ENCODE results near the gene SVIL. TPM values are rescaled to one million over a fixed set of nuclear protein-coding genes. Genes with fewer than 3 reads are reported as not detected.
"Not testable (repeated sequence)": the region's sequence is repeated elsewhere in the genome, so short reads cannot be mapped to it uniquely, and the experiment has no call there.

Gene SVIL
- total RNA-seq, 2 experiments from 2014 or later: 1.0 to 3.7 TPM

GRCh38 chr10:29624357-29624756 is 10.4 kb downstream of the SVIL start:
- not testable (repeated sequence) for H3K9me3 Mint-ChIP-seq (ENCODE audit: low read depth); H3K4me1 Mint-ChIP-seq; H3K27me3 Mint-ChIP-seq; ATAC-seq; H3K36me3 Mint-ChIP-seq; H3K27ac Mint-ChIP-seq; H3K4me3 Mint-ChIP-seq; DNase-seq
- CTCF ChIA-PET: interaction anchor here (1.5 kb wide), 1 partner anchor 9 kb away, joined by 3 read pairs; no protein-coding TSS in a partner anchor

GRCh38 chr10:29623797-29624196 is 11.0 kb downstream of the SVIL start:
- Mint-ChIP-seq H3K27ac (no peak overlapping the region), H3K4me1 (no peaks in the 10 kb centered on the region), H3K36me3 (no peaks in the 10 kb centered on the region), H3K4me3 (no peak overlapping the region), H3K27me3 (no peaks in the 10 kb centered on the region), H3K9me3 (ENCODE audit: low read depth) (no peaks in the 10 kb centered on the region)
- ATAC-seq: no peak
- CTCF ChIA-PET: interaction anchor here (1.5 kb wide), 1 partner anchor 9 kb away, joined by 3 read pairs; no protein-coding TSS in a partner anchor
- DNase-seq: no peak

- DNase-seq (no peak), ATAC-seq (no peak)
- H3K27ac Mint-ChIP-seq: no peak overlapping the region
- no peak overlapping the region for H3K4me3 Mint-ChIP-seq
- no peaks in the 10 kb centered on the region for H3K9me3 Mint-ChIP-seq (ENCODE audit: low read depth)
- H3K36me3 Mint-ChIP-seq: no peaks in the 10 kb centered on the region
- H3K4me1 Mint-ChIP-seq: no peaks in the 10 kb centered on the region
- CTCF ChIA-PET: no interaction called here
- H3K27me3 Mint-ChIP-seq: no peaks in the 10 kb centered on the region
These were observed 12.3 kb downstream of the SVIL start for GRCh38 chr10:29622382-29622922.

- Mint-ChIP-seq H3K4me3 (no peak overlapping the region), H3K4me1 (no peaks in the 10 kb centered on the region), H3K36me3 (no peaks in the 10 kb centered on the region), H3K27ac (no peak overlapping the region), H3K9me3 (ENCODE audit: low read depth) (no peaks in the 10 kb centered on the region), H3K27me3 (no peaks in the 10 kb centered on the region)
- DNase-seq (no peak), ATAC-seq (no peak)
- CTCF ChIA-PET: no interaction called here
These were observed 13.6 kb downstream of the SVIL start for GRCh38 chr10:29621161-29621560.

GRCh38 chr10:29620112-29620690 is 14.6 kb downstream of the SVIL start:
- CTCF ChIA-PET: no interaction called here
- Mint-ChIP-seq H3K4me1 (no peaks in the 10 kb centered on the region), H3K36me3 (no peaks in the 10 kb centered on the region), H3K27me3 (no peaks in the 10 kb centered on the region), H3K4me3 (no peak overlapping the region), H3K9me3 (ENCODE audit: low read depth) (no peaks in the 10 kb centered on the region), H3K27ac (no peak overlapping the region)
- DNase-seq: no peak
- ATAC-seq: no peak

- CTCF ChIA-PET: no interaction called here
- Mint-ChIP-seq H3K27ac (no peak overlapping the region), H3K36me3 (no peaks in the 10 kb centered on the region), H3K4me3 (no peak overlapping the region), H3K27me3 (no peaks in the 10 kb centered on the region), H3K4me1 (no peaks in the 10 kb centered on the region), H3K9me3 (ENCODE audit: low read depth) (no peaks in the 10 kb centered on the region)
- no peak for DNase-seq
- no peak for ATAC-seq
These were observed 15.5 kb downstream of the SVIL start for GRCh38 chr10:29619241-29619669.

GRCh38 chr10:29618341-29619171 is 16.2 kb downstream of the SVIL start:
- no peaks in the 10 kb centered on the region for H3K4me1 Mint-ChIP-seq

GRCh38 chr10:29617880-29618340 is 16.9 kb downstream of the SVIL start:
- CTCF ChIA-PET: no interaction called here
- DNase-seq (no peak), ATAC-seq (no peak)
- Mint-ChIP-seq H3K4me1 (no peaks in the 10 kb centered on the region), H3K27me3 (no peaks in the 10 kb centered on the region), H3K9me3 (ENCODE audit: low read depth) (no peaks in the 10 kb centered on the region), H3K36me3 (no peaks in the 10 kb centered on the region), H3K4me3 (no peak overlapping the region), H3K27ac (no peak overlapping the region)

More at GRCh38 chr10:29618341-29619171, 16.2 kb downstream of the SVIL start:
- CTCF ChIA-PET: no interaction called here
- H3K4me3 Mint-ChIP-seq: no peak overlapping the region
- no peak overlapping the region for H3K27ac Mint-ChIP-seq
- no peaks in the 10 kb centered on the region for H3K27me3 Mint-ChIP-seq
- DNase-seq (no peak), ATAC-seq (no peak)
- H3K36me3 Mint-ChIP-seq: no peaks in the 10 kb centered on the region
- H3K9me3 Mint-ChIP-seq (ENCODE audit: low read depth): no peaks in the 10 kb centered on the region

- H3K36me3 Mint-ChIP-seq: no peaks in the 10 kb centered on the region
- CTCF ChIA-PET: no interaction called here
These were observed 18.2 kb downstream of the SVIL start for GRCh38 chr10:29616542-29616941.

GRCh38 chr10:29615195-29615594 is 19.6 kb downstream of the SVIL start:
- CTCF ChIA-PET: interaction anchor here (0.9 kb wide), 1 partner anchor 9 kb away, joined by 3 read pairs; no protein-coding TSS in a partner anchor
- ATAC-seq (no peak), DNase-seq (no peak)
- no peaks in the 10 kb centered on the region for H3K9me3 Mint-ChIP-seq (ENCODE audit: low read depth)
- no peak overlapping the region for H3K27ac Mint-ChIP-seq
- H3K27me3 Mint-ChIP-seq: no peaks in the 10 kb centered on the region
- no peaks in the 10 kb centered on the region for H3K4me1 Mint-ChIP-seq
- H3K4me3 Mint-ChIP-seq: no peak overlapping the region
- H3K36me3 Mint-ChIP-seq: no peaks in the 10 kb centered on the region

More at GRCh38 chr10:29616542-29616941, 18.2 kb downstream of the SVIL start:
- H3K27ac Mint-ChIP-seq: no peak overlapping the region
- DNase-seq (no peak), ATAC-seq (no peak)
- no peaks in the 10 kb centered on the region for H3K9me3 Mint-ChIP-seq (ENCODE audit: low read depth)
- no peaks in the 10 kb centered on the region for H3K27me3 Mint-ChIP-seq
- H3K4me1 Mint-ChIP-seq: no peaks in the 10 kb centered on the region
- no peak overlapping the region for H3K4me3 Mint-ChIP-seq

GRCh38 chr10:29614289-29614688 is 20.5 kb downstream of the SVIL start:
- H3K9me3 Mint-ChIP-seq (ENCODE audit: low read depth); H3K4me1 Mint-ChIP-seq; H3K36me3 Mint-ChIP-seq; DNase-seq; H3K27me3 Mint-ChIP-seq; H3K27ac Mint-ChIP-seq; CTCF ChIA-PET; ATAC-seq; H3K4me3 Mint-ChIP-seq: not testable (repeated sequence)

- H3K4me3 Mint-ChIP-seq: no peak overlapping the region
- CTCF ChIA-PET: no interaction called here
These were observed 21.0 kb downstream of the SVIL start for GRCh38 chr10:29613791-29614190.

GRCh38 chr10:29613196-29613595 is 21.6 kb downstream of the SVIL start:
- DNase-seq: no peak
- Mint-ChIP-seq H3K27ac (no peak overlapping the region), H3K4me1 (no peaks in the 10 kb centered on the region), H3K4me3 (no peak overlapping the region), H3K27me3 (no peaks in the 10 kb centered on the region), H3K36me3 (no peaks in the 10 kb centered on the region), H3K9me3 (ENCODE audit: low read depth) (peaks cover 6% of the 10 kb centered on the region)
- CTCF ChIA-PET: no interaction called here
- no peak for ATAC-seq

More at GRCh38 chr10:29613791-29614190, 21.0 kb downstream of the SVIL start:
- H3K36me3 Mint-ChIP-seq: no peaks in the 10 kb centered on the region
- H3K27me3 Mint-ChIP-seq: no peaks in the 10 kb centered on the region
- H3K4me1 Mint-ChIP-seq: no peaks in the 10 kb centered on the region
- ATAC-seq (no peak), DNase-seq (no peak)
- peaks cover 6% of the 10 kb centered on the region for H3K9me3 Mint-ChIP-seq (ENCODE audit: low read depth)
- H3K27ac Mint-ChIP-seq: no peak overlapping the region

- no peaks in the 10 kb centered on the region for H3K27me3 Mint-ChIP-seq
- no peak for DNase-seq
- no peak overlapping the region for H3K4me3 Mint-ChIP-seq
- CTCF ChIA-PET: no interaction called here
- H3K36me3 Mint-ChIP-seq: no peaks in the 10 kb centered on the region
- H3K4me1 Mint-ChIP-seq: no peaks in the 10 kb centered on the region
- peaks cover 6% of the 10 kb centered on the region for H3K9me3 Mint-ChIP-seq (ENCODE audit: low read depth)
- no peak for ATAC-seq
- H3K27ac Mint-ChIP-seq: no peak overlapping the region
These were observed 22.1 kb downstream of the SVIL start for GRCh38 chr10:29612657-29613056.

Measured in activated CD8-positive, alpha-beta memory T cell treated with anti-CD3 and anti-CD28 coated beads, Interleukin-2, amount 10 ng/mL, durations not matched to agents 7 days and 5 days (primary cell).